Hematopoietic multipotent progenitor cell treated with erythropoietin and hydrocortisone succinate and interleukin-3 and kit ligand, for 6 days (in vitro differentiated cells): ENCODE measurements around the gene ECHDC3.

Experiments used
- DNase-seq: peaks from one replicate; pipeline ENCODE4 v3.0.0-alpha.2; 2015

ECHDC3 gene

GRCh38 chr10:11754620-11755019 is 12.4 kb downstream of the ECHDC3 start:
- no peak for DNase-seq

- no peak for DNase-seq
These were observed 13.5 kb downstream of the ECHDC3 start for GRCh38 chr10:11755512-11756263.

- DNase-seq, result no peak
These were observed 14.7 kb downstream of the ECHDC3 start for GRCh38 chr10:11756766-11757315.

- peak; percentile 61 for DNase-seq
These were observed 15.3 kb downstream of the ECHDC3 start for GRCh38 chr10:11757454-11757820.

GRCh38 chr10:11757821-11758463 is 15.8 kb downstream of the ECHDC3 start:
- peak; percentile 89 for DNase-seq

GRCh38 chr10:11758527-11759236 is 16.5 kb downstream of the ECHDC3 start:
- no peak for DNase-seq

- DNase-seq, result no peak
These were observed 17.2 kb downstream of the ECHDC3 start for GRCh38 chr10:11759347-11759746.

GRCh38 chr10:11760151-11760550 is 18.0 kb downstream of the ECHDC3 start:
- DNase-seq, result no peak

GRCh38 chr10:11760861-11761260 is 18.7 kb downstream of the ECHDC3 start:
- DNase-seq, result no peak

GRCh38 chr10:11761431-11761830 is 19.2 kb downstream of the ECHDC3 start:
- DNase-seq, result no peak

- no peak for DNase-seq
These were observed 20.7 kb downstream of the ECHDC3 start for GRCh38 chr10:11762706-11763500.

- DNase-seq, result no peak
These were observed 21.3 kb downstream of the ECHDC3 start for GRCh38 chr10:11763501-11763861.

- no peak for DNase-seq
These were observed 23.0 kb downstream of the ECHDC3 start for GRCh38 chr10:11765141-11765540.

- no peak for DNase-seq
These were observed 30.6 kb downstream of the ECHDC3 start for GRCh38 chr10:11772575-11773288.

- no peak for DNase-seq
These were observed 31.7 kb downstream of the ECHDC3 start for GRCh38 chr10:11773761-11774441.

GRCh38 chr10:11775412-11775811 is 33.2 kb downstream of the ECHDC3 start:
- DNase-seq, result no peak

GRCh38 chr10:11776080-11776479 is 33.9 kb downstream of the ECHDC3 start:
- DNase-seq, result no peak

GRCh38 chr10:11781114-11781513 is 38.9 kb downstream of the ECHDC3 start:
- no peak for DNase-seq

- DNase-seq, result peak; percentile 90
These were observed 40.8 kb downstream of the ECHDC3 start for GRCh38 chr10:11782793-11783557.

GRCh38 chr10:11783558-11783865 is 41.3 kb downstream of the ECHDC3 start:
- DNase-seq, result no peak

GRCh38 chr10:11787374-11787773 is 45.2 kb downstream of the ECHDC3 start:
- DNase-seq, result no peak
